GM23338 (cell line): Measurements from ENCODE around the gene ENTREP3. TPM values are rescaled to one million over a fixed set of nuclear protein-coding genes. Genes with fewer than 3 reads are reported as not detected.
"Not testable (repeated sequence)": the region's sequence is repeated elsewhere in the genome, so short reads cannot be mapped to it uniquely, and the experiment has no call there.

Source experiments
- ATAC-seq: fragments of 200-7000 bp; cut with Tn5 transposase; 3 replicates; pipeline ENCODE4 v1.9.1; 2020
- DNase-seq: peaks from one replicate; pipeline ENCODE4 v3.0.0-alpha.2; 2015; ENCODE audit warnings: low spot score
- H2AFZ ChIP-seq: fragments of 200-600 bp; sonication (generic); 2 replicates; pipeline ENCODE4 v1.8.0; 2016; ENCODE audit warnings: antibody characterized with exemption, mild to moderate bottlenecking, moderate library complexity
- H3F3A ChIP-seq: fragments of 200-600 bp; sonication (generic); replicated peaks from 2 replicates; pipeline ENCODE4 v1.8.0; 2017; ENCODE audit warnings: antibody characterized with exemption, mixed run types, low read depth
- H3K27ac ChIP-seq: fragments of 200-600 bp; sonication (generic); 2 replicates; pipeline ENCODE4 v1.6.1; 2016; ENCODE audit warnings: low read depth
- H3K27me3 ChIP-seq: fragments of 200-600 bp; sonication (generic); 2 replicates; pipeline ENCODE4 v1.8.0; 2016; ENCODE audit warnings: mild to moderate bottlenecking, mixed run types, moderate library complexity; ENCODE audit not compliant: insufficient read depth
- H3K36me3 ChIP-seq: fragments of 200-600 bp; sonication (generic); 2 replicates; pipeline ENCODE4 v1.8.0; 2016; ENCODE audit warnings: mild to moderate bottlenecking; ENCODE audit not compliant: insufficient read depth
- H3K4me1 ChIP-seq: fragments of 200-600 bp; sonication (generic); 2 replicates; pipeline ENCODE4 v1.8.0; 2016; ENCODE audit warnings: mild to moderate bottlenecking, moderate library complexity; ENCODE audit not compliant: insufficient read depth
- H3K4me2 ChIP-seq: fragments of 200-600 bp; sonication (generic); 2 replicates; pipeline ENCODE4 v1.7.1; 2017; ENCODE audit warnings: mixed run types
- H3K4me3 ChIP-seq: fragments of 200-600 bp; sonication (generic); 2 replicates; pipeline ENCODE4 v1.6.1; 2016; ENCODE audit warnings: mixed run types
- H3K79me2 ChIP-seq: fragments of 200-600 bp; sonication (generic); replicated peaks from 2 replicates; pipeline ENCODE4 v1.8.0; 2017; ENCODE audit warnings: mild to moderate bottlenecking; ENCODE audit not compliant: insufficient read depth
- H3K9me2 ChIP-seq: fragments of 200-600 bp; sonication (generic); 2 replicates; pipeline ENCODE4 v1.8.0; 2017; ENCODE audit not compliant: insufficient read depth
- H4K20me1 ChIP-seq: fragments of 200-600 bp; sonication (generic); replicated peaks from 2 replicates; pipeline ENCODE4 v1.8.0; 2017; ENCODE audit warnings: mild to moderate bottlenecking; ENCODE audit not compliant: insufficient read depth
- H3K27ac Mint-ChIP-seq: 2 replicates; pipeline ENCODE4 v1.8.0; 2020; ENCODE audit warnings: inconsistent platforms, mild to moderate bottlenecking, moderate library complexity, mixed read lengths
- H3K27me3 Mint-ChIP-seq: 3 replicates; pipeline ENCODE4 v1.8.0; 2022; ENCODE audit warnings: low read depth, mild to moderate bottlenecking, moderate library complexity, mixed read lengths, inconsistent platforms; ENCODE audit not compliant: insufficient read depth, poor library complexity
- H3K36me3 Mint-ChIP-seq: 3 replicates; pipeline ENCODE4 v1.8.0; 2021; ENCODE audit warnings: low read depth, mild to moderate bottlenecking, inconsistent platforms, moderate library complexity, mixed read lengths
- H3K4me1 Mint-ChIP-seq: 3 replicates; pipeline ENCODE4 v1.8.0; 2020; ENCODE audit warnings: mild to moderate bottlenecking, inconsistent platforms, mixed read lengths
- H3K4me3 Mint-ChIP-seq: 3 replicates; pipeline ENCODE4 v1.8.0; 2021; ENCODE audit warnings: moderate library complexity, mild to moderate bottlenecking, inconsistent platforms, mixed read lengths
- H3K9me3 Mint-ChIP-seq: 3 replicates; pipeline ENCODE4 v1.8.0; 2020; ENCODE audit warnings: moderate library complexity, mild to moderate bottlenecking, inconsistent platforms, mixed read lengths
- CREB1 ChIP-seq: fragments of 250-450 bp; sonication (Bioruptor Pico); IDR thresholded peaks from 2 replicates; pipeline ENCODE4 v1.5.0; 2020; ENCODE audit warnings: low read depth, mild to moderate bottlenecking, moderate library complexity
- CTCF ChIP-seq, 2 experiments: fragments of 200-600 bp in 1 of 2; sonication (generic) in 1 of 2; conservative IDR thresholded peaks; 2 replicates each; pipeline versions ENCODE4 v1.5.1 to v1.6.1; 2016 to 2017; ENCODE audit warnings: antibody characterized with exemption in 2 of 2, low read depth in 2 of 2, mild to moderate bottlenecking in 2 of 2, moderate library complexity in 1 of 2
- EZH2phosphoT487 ChIP-seq: fragments of 200-600 bp; sonication (generic); IDR thresholded peaks from one replicate; pipeline ENCODE4 v1.8.1; 2018; ENCODE audit warnings: antibody characterized with exemption; ENCODE audit not compliant: unreplicated experiment
- JUNB ChIP-seq: IDR thresholded peaks from one replicate; pipeline ENCODE4 v1.6.1; 2016; ENCODE audit warnings: antibody characterized with exemption; ENCODE audit not compliant: unreplicated experiment
- POLR2AphosphoS5 ChIP-seq: IDR thresholded peaks from 2 replicates; pipeline ENCODE4 v1.6.1; 2016; ENCODE audit warnings: antibody characterized with exemption, low read depth
- REST ChIP-seq: IDR thresholded peaks from one replicate; pipeline ENCODE4 v1.6.1; 2018; ENCODE audit warnings: antibody characterized with exemption; ENCODE audit not compliant: unreplicated experiment
- STAT1 ChIP-seq: IDR thresholded peaks from one replicate; pipeline ENCODE4 v1.6.1; 2016; ENCODE audit warnings: antibody characterized with exemption; ENCODE audit not compliant: unreplicated experiment
- ZNF331 ChIP-seq: fragments of 250-450 bp; sonication (Bioruptor Pico); IDR thresholded peaks from 2 replicates; pipeline ENCODE4 v1.5.0; 2020; ENCODE audit warnings: low read depth, mild to moderate bottlenecking, moderate library complexity
- ZNF462 ChIP-seq: fragments of 250-450 bp; sonication (Bioruptor Pico); IDR thresholded peaks from 2 replicates; pipeline ENCODE4 v1.5.0; 2020; ENCODE audit warnings: mild to moderate bottlenecking, moderate library complexity
- polyA plus RNA-seq: library from polyadenylated mRNA; unstranded; fragments of >200 nt; fragmentation: Nextera tagmentation; extraction: Ambion mirVana; gene quantifications from 2 replicates; pipeline ENCODE4 v1.2.1, GENCODE V29; 2016
- total RNA-seq: library from RNA; depleted of rRNA; stranded (reverse); fragments of >200 nt; shearing (Covaris generic); gene quantifications from 2 replicates; pipeline ENCODE4 v1.2.3, GENCODE V29; 2014

ENTREP3 gene
- total and polyA plus RNA-seq, 2 experiments from 2014 or later = 18.6 to 46.3 TPM

- not testable (repeated sequence) for H3K79me2 ChIP-seq, H3K4me2 ChIP-seq, H3K36me3 ChIP-seq, H3K27ac ChIP-seq, H3K9me3 Mint-ChIP-seq, H3K9me2 ChIP-seq, H2AFZ ChIP-seq, H4K20me1 ChIP-seq, DNase-seq, H3K4me3 ChIP-seq, ATAC-seq, H3K27ac Mint-ChIP-seq, H3K4me3 Mint-ChIP-seq
- Mint-ChIP-seq H3K27me3 (peaks cover 31% of the 10 kb centered on the region), H3K4me1 (peaks cover 14% of the 10 kb centered on the region), H3K36me3 (peaks cover 23% of the 10 kb centered on the region; the same call in 2 of the 3 replicates)
- H3K27me3 ChIP-seq = peaks cover 30% of the 10 kb centered on the region
- H3K4me1 ChIP-seq = peaks cover 18% of the 10 kb centered on the region
- peaks cover 20% of the 10 kb centered on the region; the same call in 1 of the 2 replicates for H3F3A ChIP-seq
These were observed 8.5 kb downstream of the ENTREP3 start for GRCh38 chr1:155246796-155247195.

GRCh38 chr1:155245163-155245524, 10.1 kb downstream of the ENTREP3 start:
- H3K27me3 Mint-ChIP-seq = peaks cover 33% of the 10 kb centered on the region
- no peak for TF ChIP-seq ZNF331
- no peak for TF ChIP-seq JUNB
- TF ChIP-seq ZNF462 (CRISPR knock-in tag) = no peak
- no peak for TF ChIP-seq POLR2AphosphoS5
- TF ChIP-seq EZH2phosphoT487 = no peak
- TF ChIP-seq CTCF (conservative IDR thresholded peaks at IDR 0.05; ENCODE audit: low read depth in 2 of 2) = no peak
- TF ChIP-seq CREB1 (CRISPR knock-in tag) = no peak
- TF ChIP-seq STAT1 = no peak
- no peak for TF ChIP-seq REST

More at GRCh38 chr1:155245163-155245524, 10.1 kb downstream of the ENTREP3 start:
- peaks cover 17% of the 10 kb centered on the region for H3K4me1 Mint-ChIP-seq
- H2AFZ ChIP-seq = peak overlapping the region; percentile 2; the same call in 1 of the 2 replicates
- peaks cover 22% of the 10 kb centered on the region for H3K4me1 ChIP-seq
- no peaks in the 10 kb centered on the region for H3K9me3 Mint-ChIP-seq
- H3K79me2 ChIP-seq = 0 out of 2 replicates have a peak, but pooled peaks cover 7% of the 10 kb centered on the region
- peaks cover 23% of the 10 kb centered on the region; the same call in 2 of the 3 replicates for H3K36me3 Mint-ChIP-seq
- ATAC-seq = no peak
- no peaks in the 10 kb centered on the region for H3K36me3 ChIP-seq
- peaks cover 30% of the 10 kb centered on the region for H3K27me3 ChIP-seq
- peak overlapping the region; percentile 47 for H3K27ac Mint-ChIP-seq
- 0 out of 2 replicates have a peak, but pooled peaks cover 13% of the 10 kb centered on the region for H3F3A ChIP-seq
- H3K9me2 ChIP-seq = no peaks in the 10 kb centered on the region
- H4K20me1 ChIP-seq = no peaks in the 10 kb centered on the region
- peak overlapping the region; percentile 69 for H3K4me3 Mint-ChIP-seq
- H3K27ac ChIP-seq = peak overlapping the region; percentile 91
- DNase-seq = no peak
- peak overlapping the region; percentile 88 for H3K4me2 ChIP-seq
- peak overlapping the region; percentile 70 for H3K4me3 ChIP-seq
